ENCODE results near the gene PCK1. TPM values are rescaled to one million over a fixed set of nuclear protein-coding genes. Genes with fewer than 3 reads are reported as not detected.

Gene PCK1
- total and polyA plus RNA-seq, 2 of the 13 experiments (the other 11 are each of a cell fraction or from before 2014, with no cell fraction given), result 6.5 to 12.6 TPM

GRCh38 chr20:57582432-57583288 lies 21.8 kb downstream of the PCK1 start (continued):
- TF ChIP-seq POGZ (CRISPR knock-in tag; IDR thresholded peaks at IDR 0.05), result peak; percentile 35; the same call in 1 of the 2 replicates
- TF ChIP-seq ZNF781 (CRISPR knock-in tag; IDR thresholded peaks at IDR 0.05; ENCODE audit: borderline replicate concordance, not compliant biosample characterization), result no peak
- TF ChIP-seq KAT8 (CRISPR knock-in tag; IDR thresholded peaks at IDR 0.05), result peak; percentile 63; the same call in 1 of the 2 replicates
- TF ChIP-seq GPN1 (CRISPR knock-in tag; IDR thresholded peaks at IDR 0.05; ENCODE audit: borderline replicate concordance), result no peak
- TF ChIP-seq, protein P1, sequence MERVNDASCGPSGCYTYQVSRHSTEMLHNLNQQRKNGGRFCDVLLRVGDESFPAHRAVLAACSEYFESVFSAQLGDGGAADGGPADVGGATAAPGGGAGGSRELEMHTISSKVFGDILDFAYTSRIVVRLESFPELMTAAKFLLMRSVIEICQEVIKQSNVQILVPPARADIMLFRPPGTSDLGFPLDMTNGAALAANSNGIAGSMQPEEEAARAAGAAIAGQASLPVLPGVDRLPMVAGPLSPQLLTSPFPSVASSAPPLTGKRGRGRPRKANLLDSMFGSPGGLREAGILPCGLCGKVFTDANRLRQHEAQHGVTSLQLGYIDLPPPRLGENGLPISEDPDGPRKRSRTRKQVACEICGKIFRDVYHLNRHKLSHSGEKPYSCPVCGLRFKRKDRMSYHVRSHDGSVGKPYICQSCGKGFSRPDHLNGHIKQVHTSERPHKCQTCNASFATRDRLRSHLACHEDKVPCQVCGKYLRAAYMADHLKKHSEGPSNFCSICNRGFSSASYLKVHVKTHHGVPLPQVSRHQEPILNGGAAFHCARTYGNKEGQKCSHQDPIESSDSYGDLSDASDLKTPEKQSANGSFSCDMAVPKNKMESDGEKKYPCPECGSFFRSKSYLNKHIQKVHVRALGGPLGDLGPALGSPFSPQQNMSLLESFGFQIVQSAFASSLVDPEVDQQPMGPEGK (CRISPR knock-in tag; IDR thresholded peaks at IDR 0.05), result peak; percentile 82
- no peak for TF ChIP-seq GLI4 (CRISPR knock-in tag; IDR thresholded peaks at IDR 0.05; ENCODE audit: borderline replicate concordance)
- peak; percentile 57; the same call in 1 of the 2 replicates for TF ChIP-seq HOXA3 (CRISPR knock-in tag; IDR thresholded peaks at IDR 0.05)
- TF ChIP-seq NR2F6 (IDR thresholded peaks at IDR 0.05), result no peak
- peak; percentile 6; the same call in 1 of the 2 replicates for TF ChIP-seq NR2F6 (CRISPR knock-in tag; IDR thresholded peaks at IDR 0.05)
- TF ChIP-seq ZNF75D (CRISPR knock-in tag; IDR thresholded peaks at IDR 0.05; ENCODE audit: borderline replicate concordance), result no peak
- no peak for TF ChIP-seq TBX2 (CRISPR knock-in tag; IDR thresholded peaks at IDR 0.05; ENCODE audit: borderline replicate concordance)
- TF ChIP-seq, protein P2, sequence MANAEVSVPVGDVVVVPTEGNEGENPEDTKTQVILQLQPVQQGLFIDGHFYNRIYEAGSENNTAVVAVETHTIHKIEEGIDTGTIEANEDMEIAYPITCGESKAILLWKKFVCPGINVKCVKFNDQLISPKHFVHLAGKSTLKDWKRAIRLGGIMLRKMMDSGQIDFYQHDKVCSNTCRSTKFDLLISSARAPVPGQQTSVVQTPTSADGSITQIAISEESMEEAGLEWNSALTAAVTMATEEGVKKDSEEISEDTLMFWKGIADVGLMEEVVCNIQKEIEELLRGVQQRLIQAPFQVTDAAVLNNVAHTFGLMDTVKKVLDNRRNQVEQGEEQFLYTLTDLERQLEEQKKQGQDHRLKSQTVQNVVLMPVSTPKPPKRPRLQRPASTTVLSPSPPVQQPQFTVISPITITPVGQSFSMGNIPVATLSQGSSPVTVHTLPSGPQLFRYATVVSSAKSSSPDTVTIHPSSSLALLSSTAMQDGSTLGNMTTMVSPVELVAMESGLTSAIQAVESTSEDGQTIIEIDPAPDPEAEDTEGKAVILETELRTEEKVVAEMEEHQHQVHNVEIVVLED (CRISPR knock-in tag; IDR thresholded peaks at IDR 0.05; ENCODE audit: borderline replicate concordance), result peak; percentile 45
- TF ChIP-seq ZSCAN29 (CRISPR knock-in tag; conservative IDR thresholded peaks at IDR 0.05), result no peak
- peak in 1 of 2 experiments; percentile 25; a peak in 1 of 4 replicates for TF ChIP-seq REST (IDR thresholded peaks at IDR 0.05; ENCODE audit: borderline replicate concordance in 1 of 2, low read depth in 1 of 2, low read length in 2 of 2)
- TF ChIP-seq TAF1 (CRISPR knock-in tag; IDR thresholded peaks at IDR 0.05), result no peak
- TF ChIP-seq FOXP1 (IDR thresholded peaks at IDR 0.05), result no peak
- peak; percentile 61 for TF ChIP-seq FOXP1 (CRISPR knock-in tag; IDR thresholded peaks at IDR 0.05)
- no peak for TF ChIP-seq SP140L (CRISPR knock-in tag; IDR thresholded peaks at IDR 0.05; ENCODE audit: borderline replicate concordance)
- TF ChIP-seq, protein P3, sequence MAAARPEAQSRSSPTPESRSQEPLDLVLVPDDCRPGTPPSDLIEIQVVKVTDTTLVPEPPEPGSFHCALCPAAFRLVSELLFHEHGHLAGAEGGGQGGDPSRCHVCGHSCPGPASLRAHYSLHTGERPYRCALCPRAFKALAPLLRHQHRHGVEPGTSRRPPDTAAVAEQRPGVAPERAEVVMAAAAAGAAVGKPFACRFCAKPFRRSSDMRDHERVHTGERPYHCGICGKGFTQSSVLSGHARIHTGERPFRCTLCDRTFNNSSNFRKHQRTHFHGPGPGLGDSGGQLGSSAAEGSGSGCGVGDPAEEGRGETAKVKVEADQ (CRISPR knock-in tag; IDR thresholded peaks at IDR 0.05; ENCODE audit: borderline replicate concordance), result 0 out of 2 replicates have a peak, but pooled peaks have one; percentile 79
- 0 out of 2 replicates have a peak, but pooled peaks have one; percentile 4 for TF ChIP-seq SIN3A (IDR thresholded peaks at IDR 0.05; ENCODE audit: borderline replicate concordance, low read depth, low read length)
- 0 out of 2 replicates have a peak, but pooled peaks have one; percentile 12 for TF ChIP-seq ZNF317 (CRISPR knock-in tag; IDR thresholded peaks at IDR 0.05)
- TF ChIP-seq MLLT10 (CRISPR knock-in tag; IDR thresholded peaks at IDR 0.05), result no peak
